Lung (tissue), 12 donors: ENCODE data around the gene ZNF775. TPM values are rescaled to one million over a fixed set of nuclear protein-coding genes. Genes with fewer than 3 reads are reported as not detected.

Experiments
- ATAC-seq: fragments of 200-7000 bp; cut with Tn5 transposase; one replicate; pipeline ENCODE4 v1.9.1; 2020; ENCODE audit warnings: moderate number of reproducible peaks; ENCODE audit not compliant: insufficient read depth, low FRiP score
- DNase-seq, 3 donors: peaks; one replicate each; pipeline ENCODE4 v3.0.0-alpha.2; 2013 to 2017
- H3K27ac ChIP-seq, 2 donors: one replicate each; pipeline ENCODE4 v1.5.1; 2013; ENCODE audit warnings: mild to moderate bottlenecking in 2 of 2, moderate library complexity in 2 of 2, control low read depth in 1 of 2, inconsistent platforms in 1 of 2, low read depth in 1 of 2, low read length in 1 of 2
- H3K27me3 ChIP-seq, 3 donors: one replicate each; pipeline ENCODE4 v1.5.1; 2013; ENCODE audit warnings: low read length in 2 of 3; ENCODE audit not compliant: control insufficient read depth in 3 of 3, insufficient read depth in 3 of 3
- H3K36me3 ChIP-seq, 4 donors: one replicate each; pipeline ENCODE4 v1.5.1; 2013; ENCODE audit warnings: low read length in 4 of 4, mild to moderate bottlenecking in 1 of 4, moderate library complexity in 1 of 4; ENCODE audit not compliant: control insufficient read depth in 4 of 4, insufficient read depth in 4 of 4
- H3K4me1 ChIP-seq, 5 donors: one replicate each; pipeline ENCODE4 v1.5.1; 2013; ENCODE audit warnings: low read length in 5 of 5, mild to moderate bottlenecking in 2 of 5, moderate library complexity in 1 of 5; ENCODE audit not compliant: control insufficient read depth in 5 of 5, insufficient read depth in 5 of 5
- H3K4me3 ChIP-seq: one replicate; pipeline ENCODE4 v1.5.1; 2013; ENCODE audit warnings: mild to moderate bottlenecking, control low read depth, moderate library complexity
- H3K9ac ChIP-seq, 2 donors: one replicate each; pipeline ENCODE4 v1.5.1; 2013; ENCODE audit warnings: low read length in 2 of 2, control low read depth in 1 of 2; ENCODE audit not compliant: insufficient read depth in 1 of 2
- H3K9me3 ChIP-seq, 4 donors: one replicate each; pipeline ENCODE4 v1.5.1; 2013; ENCODE audit warnings: low read length in 3 of 4, mild to moderate bottlenecking in 1 of 4, moderate library complexity in 1 of 4; ENCODE audit not compliant: control insufficient read depth in 4 of 4, insufficient read depth in 3 of 4
- CTCF ChIP-seq: IDR thresholded peaks from 2 replicates; pipeline ENCODE4 v1.5.1; 2012; ENCODE audit warnings: mild to moderate bottlenecking; ENCODE audit errors: control extremely low read depth, extremely low read depth
- WGBS, 2 donors: extraction: QIAGEN DNeasy Blood & Tissue Kit; methylation state at CpG; one replicate each; pipeline ENCODE4 v1.1.7; 2013; 5-methylcytosine and 5-hydroxymethylcytosine counted together
- polyA plus RNA-seq, 2 donors: library from polyadenylated mRNA; stranded (reverse); fragments of 200-250 nt; gene quantifications; one replicate each; pipeline ENCODE4 v1.2.1, GENCODE V29; 2013
- total RNA-seq, 2 donors: library from RNA; depleted of rRNA in 1 of 2; stranded (reverse); fragments of >200 nt in 1 of 2; gene quantifications; one replicate each; pipeline ENCODE4 v1.2.1, GENCODE V29; 2014 to 2021
- donor health status: control.
- donor health status: control.
- donor health status: Bipolar disorder and iron deficiency.
- donor health status: healthy.
- donor health status: DM: yes; HTN: yes; CAD: no.

The ZNF775 gene
- total and polyA plus RNA-seq, 4 donors = 1.4 to 5.4 (median 3.8) TPM

GRCh38 chr7:150361807-150362621, 17.1 kb upstream of the ZNF775 start:
- no peaks in the 10 kb centered on the region for H3K36me3 ChIP-seq
- no peak overlapping the region for H3K27ac ChIP-seq
- H3K4me1 ChIP-seq = no peaks in the 10 kb centered on the region
- no peaks in the 10 kb centered on the region for H3K27me3 ChIP-seq
- TF ChIP-seq CTCF = no peak
- H3K4me3 ChIP-seq = no peak overlapping the region
- H3K9me3 ChIP-seq = no peaks in the 10 kb centered on the region
- no peak overlapping the region for H3K9ac ChIP-seq
- WGBS, 2 donors = 76 to 77% methylated on average over 18 of the region's 18 CpGs
- DNase-seq (no peak), ATAC-seq (no peak)

GRCh38 chr7:150363370-150363769, 15.8 kb upstream of the ZNF775 start:
- H3K4me1 ChIP-seq = peaks cover 0 to 6% (median 0%) of the 10 kb centered on the region in 5 donors
- no peak for DNase-seq
- no peak for TF ChIP-seq CTCF
- 67 to 83% methylated on average over 4 of the region's 4 CpGs for WGBS, 2 donors
- no peak for ATAC-seq
- H3K27ac ChIP-seq = no peak overlapping the region
- no peaks in the 10 kb centered on the region for H3K9me3 ChIP-seq
- H3K9ac ChIP-seq = no peak overlapping the region
- no peaks in the 10 kb centered on the region for H3K27me3 ChIP-seq
- H3K4me3 ChIP-seq = no peak overlapping the region
- no peaks in the 10 kb centered on the region for H3K36me3 ChIP-seq

GRCh38 chr7:150363872-150364271, 15.3 kb upstream of the ZNF775 start:
- no peaks in the 10 kb centered on the region for H3K9me3 ChIP-seq
- DNase-seq (no peak), ATAC-seq (no peak)
- 23 to 70% methylated on average over 5 of the region's 5 CpGs for WGBS, 2 donors
- H3K27ac ChIP-seq = peak overlapping the region in 1 of 2 donors; percentile 15
- no peak overlapping the region for H3K9ac ChIP-seq
- no peaks in the 10 kb centered on the region for H3K36me3 ChIP-seq
- no peak overlapping the region for H3K4me3 ChIP-seq
- peaks cover 0 to 6% (median 0%) of the 10 kb centered on the region in 5 donors for H3K4me1 ChIP-seq
- no peak for TF ChIP-seq CTCF
- no peaks in the 10 kb centered on the region for H3K27me3 ChIP-seq
